Muscle of leg (tissue), 11 donors: Measurements from ENCODE around the gene MCEE. TPM values are rescaled to one million over a fixed set of nuclear protein-coding genes. Genes with fewer than 3 reads are reported as not detected.
"Not testable (repeated sequence)": the region's sequence is repeated elsewhere in the genome, so short reads cannot be mapped to it uniquely, and the experiment has no call there.

Experiments
- DNase-seq: peaks from one replicate; pipeline ENCODE4 v3.0.0; 2013
- H3K27ac ChIP-seq: one replicate; pipeline ENCODE4 v1.5.1; 2013; ENCODE audit warnings: mild to moderate bottlenecking, low read length, control low read depth
- H3K27me3 ChIP-seq: one replicate; pipeline ENCODE4 v1.6.1; 2013; ENCODE audit warnings: low read length; ENCODE audit not compliant: control insufficient read depth, insufficient read depth
- H3K36me3 ChIP-seq: one replicate; pipeline ENCODE4 v1.6.1; 2013; ENCODE audit warnings: low read length; ENCODE audit not compliant: control insufficient read depth, insufficient read depth
- H3K4me1 ChIP-seq: one replicate; pipeline ENCODE4 v1.6.1; 2013; ENCODE audit warnings: low read length; ENCODE audit not compliant: control insufficient read depth, insufficient read depth
- H3K4me3 ChIP-seq: one replicate; pipeline ENCODE4 v1.5.1; 2013; ENCODE audit warnings: low read length, control low read depth
- H3K9me3 ChIP-seq: replicated peaks from 2 replicates; pipeline ENCODE4 v1.6.1; 2013; ENCODE audit warnings: low read depth, low read length; ENCODE audit not compliant: control insufficient read depth
- WGBS: methylation state at CpG from one replicate; pipeline ENCODE4 v1.1.5; 2013; ENCODE audit warnings: missing lambda C conversion rate; ENCODE audit not compliant: insufficient coverage; 5-methylcytosine and 5-hydroxymethylcytosine counted together
- polyA plus RNA-seq, 8 donors: library from polyadenylated mRNA; unstranded; fragments of 120-200 nt; gene quantifications; one replicate each; pipeline versions ENCODE4 v1.2.1 to v1.2.3, GENCODE V29; 2013; ENCODE audit warnings: inconsistent platforms in 1 of 8, low replicate concordance in 1 of 8; ENCODE audit not compliant: insufficient read length in 8 of 8, insufficient read depth in 1 of 8
- total RNA-seq: library from RNA; stranded (reverse); fragments of 120-200 nt; gene quantifications from one replicate; pipeline ENCODE4 v1.2.4, GENCODE V29; 2013

The MCEE gene
- total and polyA plus RNA-seq, 9 donors, result 19.9 to 32.8 (median 23.6) TPM

- not testable (repeated sequence) for H3K27me3 ChIP-seq, H3K27ac ChIP-seq, H3K4me1 ChIP-seq, DNase-seq, H3K9me3 ChIP-seq, H3K4me3 ChIP-seq, H3K36me3 ChIP-seq
- 100% methylated on average over 1 of the region's 6 CpGs for WGBS
Measured at GRCh38 chr2:71106463-71106862, 23.6 kb downstream of the MCEE start.

- Histone ChIP-seq H3K36me3 (no peaks in the 10 kb centered on the region), H3K4me3 (no peak overlapping the region), H3K4me1 (no peaks in the 10 kb centered on the region), H3K27me3 (no peaks in the 10 kb centered on the region), H3K9me3 (no peaks in the 10 kb centered on the region), H3K27ac (no peak overlapping the region)
- 100% methylated on average over 1 of the region's 5 CpGs for WGBS
- DNase-seq, result no peak
Measured at GRCh38 chr2:71103809-71104208, 26.2 kb downstream of the MCEE start.

GRCh38 chr2:71102981-71103681 lies 26.9 kb downstream of the MCEE start:
- DNase-seq, result no peak
- Histone ChIP-seq H3K9me3 (no peaks in the 10 kb centered on the region), H3K4me3 (no peak overlapping the region), H3K27ac (no peak overlapping the region), H3K27me3 (no peaks in the 10 kb centered on the region), H3K4me1 (no peaks in the 10 kb centered on the region), H3K36me3 (no peaks in the 10 kb centered on the region)
- 70% methylated on average over 2 of the region's 6 CpGs for WGBS

GRCh38 chr2:71101656-71102055 lies 28.4 kb downstream of the MCEE start:
- no CpG with 5 or more reads among the region's 2 CpGs for WGBS
- Histone ChIP-seq H3K27me3 (no peaks in the 10 kb centered on the region), H3K4me3 (no peak overlapping the region), H3K4me1 (no peaks in the 10 kb centered on the region), H3K27ac (no peak overlapping the region), H3K9me3 (no peaks in the 10 kb centered on the region), H3K36me3 (no peaks in the 10 kb centered on the region)
- DNase-seq, result no peak

GRCh38 chr2:71100195-71100964 lies 29.6 kb downstream of the MCEE start:
- 0% methylated on average over 2 of the region's 3 CpGs for WGBS
- Histone ChIP-seq H3K27ac (no peak overlapping the region), H3K27me3 (no peaks in the 10 kb centered on the region), H3K4me3 (no peak overlapping the region), H3K9me3 (no peaks in the 10 kb centered on the region), H3K4me1 (no peaks in the 10 kb centered on the region), H3K36me3 (no peaks in the 10 kb centered on the region)
- peak; percentile 31 for DNase-seq

GRCh38 chr2:71092491-71093260 lies 37.4 kb downstream of the MCEE start:
- not testable (repeated sequence) for H3K27ac ChIP-seq, DNase-seq, H3K36me3 ChIP-seq, H3K4me3 ChIP-seq, H3K9me3 ChIP-seq, H3K4me1 ChIP-seq, H3K27me3 ChIP-seq
- WGBS, result 90% methylated on average over 26 of the region's 33 CpGs

- not testable (repeated sequence) for H3K4me1 ChIP-seq, H3K27ac ChIP-seq, H3K4me3 ChIP-seq, H3K36me3 ChIP-seq, DNase-seq, H3K27me3 ChIP-seq, H3K9me3 ChIP-seq
- 76% methylated on average over 6 of the region's 9 CpGs for WGBS
Measured at GRCh38 chr2:71091808-71092207, 38.2 kb downstream of the MCEE start.

GRCh38 chr2:71089475-71089874 lies 40.6 kb downstream of the MCEE start:
- H3K4me1 ChIP-seq, DNase-seq, H3K36me3 ChIP-seq, H3K9me3 ChIP-seq, H3K4me3 ChIP-seq, H3K27me3 ChIP-seq, H3K27ac ChIP-seq: not testable (repeated sequence)
- WGBS, result 81% methylated on average over 5 of the region's 14 CpGs

- H3K4me3 ChIP-seq, H3K4me1 ChIP-seq, H3K27me3 ChIP-seq, H3K36me3 ChIP-seq, DNase-seq, H3K27ac ChIP-seq, H3K9me3 ChIP-seq: not testable (repeated sequence)
- WGBS, result no CpG with 5 or more reads among the region's 9 CpGs
Measured at GRCh38 chr2:71085325-71086003, 44.6 kb downstream of the MCEE start.
